ENCODE measurements around the gene LZTS3.

- TF ChIP-seq ZNF8 (CRISPR knock-in tag; IDR thresholded peaks at IDR 0.05), result no peak
- no peak for TF ChIP-seq ZFP3 (CRISPR knock-in tag; IDR thresholded peaks at IDR 0.05)
- no peak for TF ChIP-seq ISL1 (CRISPR knock-in tag; IDR thresholded peaks at IDR 0.05)
- no peak for TF ChIP-seq OSR1 (CRISPR knock-in tag; IDR thresholded peaks at IDR 0.05)
- TF ChIP-seq ARNTL (CRISPR knock-in tag; IDR thresholded peaks at IDR 0.05; ENCODE audit: borderline replicate concordance, low read depth), result no peak
- no peak for TF ChIP-seq ZC3H10 (CRISPR knock-in tag; IDR thresholded peaks at IDR 0.05)
These were observed 44.9 kb downstream of the LZTS3 start for GRCh38 chr20:3128275-3128984.
